ENCODE results near the gene PRKG2. TPM values are rescaled to one million over a fixed set of nuclear protein-coding genes. Genes with fewer than 3 reads are reported as not detected.

The PRKG2 gene
- total RNA-seq, 1 experiment from 2014 or later = not detected

DNA sequence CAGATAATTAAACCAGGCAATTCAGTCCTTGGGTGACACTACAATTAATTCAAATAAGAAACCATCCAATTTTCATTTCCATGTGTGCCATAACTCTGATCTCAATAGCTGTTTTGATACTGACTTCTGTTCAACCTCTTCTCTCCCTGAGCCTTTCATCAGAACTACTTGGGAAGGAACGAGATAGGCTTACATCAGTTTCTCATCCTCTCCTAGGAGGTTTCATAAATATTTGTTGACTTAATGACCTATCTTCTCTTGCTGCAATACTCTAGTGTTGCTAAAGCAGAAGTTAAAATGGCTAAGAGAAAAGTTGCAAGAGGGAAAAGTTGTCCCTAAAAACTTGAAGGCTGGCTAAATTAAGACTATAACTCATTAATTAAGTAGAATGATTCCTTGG is 41.8 kb downstream of the PRKG2 start:
- no peak overlapping the region for H3K27ac ChIP-seq (ENCODE audit: low read depth, low read length, poor library complexity, severe bottlenecking)
- H3K36me3 ChIP-seq (ENCODE audit: insufficient read depth, low read length, poor library complexity, severe bottlenecking) = no peaks in the 10 kb centered on the region
- no TSS peak for BruUV-seq (replicated peaks)
- H3K4me3 ChIP-seq (ENCODE audit: low read depth, low read length, poor library complexity, severe bottlenecking) = no peak overlapping the region
- no peak for TF ChIP-seq EZH2 (IDR thresholded peaks at IDR 0.05; ENCODE audit: borderline replicate concordance, low read depth, low read length, poor library complexity, severe bottlenecking)
- TF ChIP-seq, protein P1, sequence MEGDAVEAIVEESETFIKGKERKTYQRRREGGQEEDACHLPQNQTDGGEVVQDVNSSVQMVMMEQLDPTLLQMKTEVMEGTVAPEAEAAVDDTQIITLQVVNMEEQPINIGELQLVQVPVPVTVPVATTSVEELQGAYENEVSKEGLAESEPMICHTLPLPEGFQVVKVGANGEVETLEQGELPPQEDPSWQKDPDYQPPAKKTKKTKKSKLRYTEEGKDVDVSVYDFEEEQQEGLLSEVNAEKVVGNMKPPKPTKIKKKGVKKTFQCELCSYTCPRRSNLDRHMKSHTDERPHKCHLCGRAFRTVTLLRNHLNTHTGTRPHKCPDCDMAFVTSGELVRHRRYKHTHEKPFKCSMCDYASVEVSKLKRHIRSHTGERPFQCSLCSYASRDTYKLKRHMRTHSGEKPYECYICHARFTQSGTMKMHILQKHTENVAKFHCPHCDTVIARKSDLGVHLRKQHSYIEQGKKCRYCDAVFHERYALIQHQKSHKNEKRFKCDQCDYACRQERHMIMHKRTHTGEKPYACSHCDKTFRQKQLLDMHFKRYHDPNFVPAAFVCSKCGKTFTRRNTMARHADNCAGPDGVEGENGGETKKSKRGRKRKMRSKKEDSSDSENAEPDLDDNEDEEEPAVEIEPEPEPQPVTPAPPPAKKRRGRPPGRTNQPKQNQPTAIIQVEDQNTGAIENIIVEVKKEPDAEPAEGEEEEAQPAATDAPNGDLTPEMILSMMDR (conservative IDR thresholded peaks at IDR 0.05; ENCODE audit: low read depth, low read length) = no peak
- peaks cover 16% of the 10 kb centered on the region for H3K27me3 ChIP-seq (replicated peaks; ENCODE audit: insufficient read depth, low read depth, low read length, poor library complexity)
- ChIA-PET CTCF (no interaction called here), POLR2A (ENCODE audit: low non-redundant PET) (no interaction called here)
- DNase-seq (ENCODE audit: low spot score) = no peak
- intact Hi-C loops (cut with micrococcal nuclease; ENCODE audit: unreplicated experiment) = no loop called here
- H3K4me1 ChIP-seq (ENCODE audit: insufficient read depth, low read length, poor library complexity, severe bottlenecking) = no peaks in the 10 kb centered on the region
- no peaks in the 10 kb centered on the region for H3K9me3 ChIP-seq (ENCODE audit: low read depth, low read length, poor library complexity, severe bottlenecking)

DNA sequence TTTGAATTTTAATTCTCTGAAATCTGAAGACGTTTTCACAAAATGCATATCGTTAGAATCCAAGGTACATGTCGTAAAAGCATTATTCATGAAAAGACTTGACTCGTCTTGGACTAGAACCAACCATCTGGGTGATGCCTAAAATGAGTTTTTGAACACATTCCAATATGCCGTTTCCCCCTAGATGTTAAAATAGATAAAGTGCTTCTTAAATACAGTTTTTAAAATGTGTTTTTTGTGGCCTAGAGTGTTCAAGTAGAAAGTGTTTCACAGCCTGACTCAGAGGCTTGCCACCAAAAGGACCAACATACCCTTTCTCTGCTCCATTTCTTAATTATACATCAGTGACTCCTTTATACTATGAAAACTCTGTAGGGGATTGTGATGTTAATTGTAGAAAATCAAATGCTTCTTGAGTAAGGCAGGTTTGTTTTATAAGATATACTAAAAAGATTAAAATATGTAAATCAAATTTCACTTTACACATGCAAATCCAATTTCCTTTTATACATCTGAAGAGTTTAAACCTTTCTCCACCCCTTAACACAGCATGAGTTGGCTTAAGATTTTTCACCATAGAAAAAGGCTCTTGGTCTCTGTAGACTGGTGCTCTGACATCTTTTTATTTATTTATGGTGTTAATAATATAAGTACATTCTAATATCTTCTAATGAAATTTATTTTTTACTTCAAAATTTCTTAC is 48.4 kb downstream of the PRKG2 start:
- CTCF ChIA-PET = no interaction called here
- H3K9me3 ChIP-seq (ENCODE audit: low read depth, low read length, poor library complexity, severe bottlenecking) = no peaks in the 10 kb centered on the region
- peak; percentile 40 for DNase-seq (ENCODE audit: low spot score)
- H3K27ac ChIP-seq (ENCODE audit: low read depth, low read length, poor library complexity, severe bottlenecking) = no peak overlapping the region
- H3K4me1 ChIP-seq (ENCODE audit: insufficient read depth, low read length, poor library complexity, severe bottlenecking) = no peaks in the 10 kb centered on the region
- BruUV-seq (replicated peaks) = no TSS peak
- TF ChIP-seq EZH2 (IDR thresholded peaks at IDR 0.05; ENCODE audit: borderline replicate concordance, low read depth, low read length, poor library complexity, severe bottlenecking) = no peak
- TF ChIP-seq, protein P1 (conservative IDR thresholded peaks at IDR 0.05; ENCODE audit: low read depth, low read length) = no peak
- H3K27me3 ChIP-seq (replicated peaks; ENCODE audit: insufficient read depth, low read depth, low read length, poor library complexity) = peaks cover 23% of the 10 kb centered on the region
- intact Hi-C loops (cut with micrococcal nuclease; ENCODE audit: unreplicated experiment) = no loop called here
- POLR2A ChIA-PET (ENCODE audit: low non-redundant PET) = no interaction called here
- H3K4me3 ChIP-seq (ENCODE audit: low read depth, low read length, poor library complexity, severe bottlenecking) = no peak overlapping the region
- H3K36me3 ChIP-seq (ENCODE audit: insufficient read depth, low read length, poor library complexity, severe bottlenecking) = no peaks in the 10 kb centered on the region

DNA sequence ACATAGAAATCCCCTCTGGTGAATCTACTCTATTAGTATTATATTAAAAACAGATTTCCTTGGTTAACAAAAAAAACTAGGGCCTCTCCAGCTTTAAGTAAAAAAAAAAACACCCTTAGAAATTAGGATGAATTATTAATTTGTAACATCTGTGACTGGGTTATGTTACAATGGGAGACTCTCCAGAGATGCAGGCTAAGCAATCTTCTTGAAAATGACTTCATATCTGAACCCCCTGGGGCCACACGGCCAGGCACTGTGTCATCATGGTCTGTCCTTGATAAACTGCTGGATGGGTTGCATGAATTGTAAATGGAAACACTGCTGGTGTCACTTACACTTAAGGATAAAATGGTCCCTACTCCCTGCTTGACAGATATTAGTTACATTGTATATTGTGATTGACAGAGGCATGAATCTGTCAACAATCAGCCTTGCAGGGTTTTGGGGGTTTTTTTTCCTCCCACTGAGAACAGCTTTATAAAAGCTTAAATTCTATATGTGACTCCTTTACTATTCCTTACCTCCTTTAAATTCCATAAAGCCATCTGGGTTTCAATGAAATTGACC is 49.1 kb downstream of the PRKG2 start:
- no peaks in the 10 kb centered on the region for H3K36me3 ChIP-seq (ENCODE audit: insufficient read depth, low read length, poor library complexity, severe bottlenecking)
- peaks cover 23% of the 10 kb centered on the region for H3K27me3 ChIP-seq (replicated peaks; ENCODE audit: insufficient read depth, low read depth, low read length, poor library complexity)
- peak; percentile 18 for DNase-seq (ENCODE audit: low spot score)
- H3K27ac ChIP-seq (ENCODE audit: low read depth, low read length, poor library complexity, severe bottlenecking) = no peak overlapping the region
- ChIA-PET POLR2A (ENCODE audit: low non-redundant PET) (no interaction called here), CTCF (no interaction called here)
- TF ChIP-seq EZH2 (IDR thresholded peaks at IDR 0.05; ENCODE audit: borderline replicate concordance, low read depth, low read length, poor library complexity, severe bottlenecking) = no peak
- TF ChIP-seq, protein P1 (conservative IDR thresholded peaks at IDR 0.05; ENCODE audit: low read depth, low read length) = no peak
- H3K4me1 ChIP-seq (ENCODE audit: insufficient read depth, low read length, poor library complexity, severe bottlenecking) = no peaks in the 10 kb centered on the region
- intact Hi-C loops (cut with micrococcal nuclease; ENCODE audit: unreplicated experiment) = no loop called here
- no peak overlapping the region for H3K4me3 ChIP-seq (ENCODE audit: low read depth, low read length, poor library complexity, severe bottlenecking)
- no peaks in the 10 kb centered on the region for H3K9me3 ChIP-seq (ENCODE audit: low read depth, low read length, poor library complexity, severe bottlenecking)
- BruUV-seq (replicated peaks) = no TSS peak

Data from A673 (cell line).